ENCODE results near the gene SKP1.

GRCh38 chr5:134146651-134147518, 29.9 kb downstream of the SKP1 start:
- TF ChIP-seq POLR2AphosphoS5 (IDR thresholded peaks at IDR 0.05; ENCODE audit: low read depth, low read length) (no peak), POLR2A (IDR thresholded peaks at IDR 0.05; ENCODE audit: low read depth, low read length) (peak; percentile 58)
